SK-N-DZ (cell line): Measurements from ENCODE around the gene CLP1.
"Not testable (repeated sequence)": the region's sequence is repeated elsewhere in the genome, so short reads cannot be mapped to it uniquely, and the experiment has no call there.

Experiments
- DNase-seq: peaks from one replicate; pipeline ENCODE4 v3.0.0-alpha.2; 2015; ENCODE audit warnings: low spot score

The CLP1 gene

GRCh38 chr11:57640068-57640800 lies 17.3 kb upstream of the CLP1 start:
- DNase-seq: no peak

DNA sequence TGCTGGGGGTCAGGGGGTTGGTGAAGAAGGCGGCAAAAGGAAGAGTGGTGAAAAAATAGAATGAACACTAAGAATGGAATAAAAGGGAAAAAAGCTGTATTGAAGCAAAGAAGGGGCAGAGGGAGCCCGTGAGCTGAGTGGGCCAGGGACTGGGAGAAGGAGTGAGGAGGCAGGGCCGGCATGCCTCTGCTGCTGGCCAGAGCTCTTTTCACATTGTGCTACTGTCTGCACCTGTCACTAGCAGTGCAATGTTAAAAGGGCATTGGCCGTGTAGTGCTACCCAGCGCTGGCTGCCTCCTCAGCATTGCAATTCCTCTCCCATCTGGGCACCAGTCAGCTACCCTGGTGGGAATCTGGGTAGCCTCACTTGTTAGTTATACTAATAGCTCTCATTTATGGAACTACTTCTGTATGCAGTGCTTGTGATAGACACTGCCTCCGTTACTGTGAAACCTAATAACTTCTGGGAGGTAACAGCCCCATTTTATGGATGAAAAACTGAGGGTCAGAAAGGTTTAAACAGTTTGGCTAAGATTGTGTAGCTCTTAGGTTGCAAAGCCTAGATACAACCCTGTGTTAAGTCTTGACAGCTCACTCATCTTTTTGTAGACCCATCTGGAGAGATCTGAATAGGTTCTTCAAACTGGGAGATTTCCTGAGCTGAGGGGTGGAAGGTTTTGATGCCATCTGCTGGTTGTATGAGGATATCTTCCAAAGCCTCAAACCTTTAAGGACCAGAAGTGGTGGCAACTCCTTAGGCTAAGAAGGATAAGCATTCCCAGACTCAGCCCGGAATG lies 16.4 kb upstream of the CLP1 start:
- peak; percentile 66 for DNase-seq

DNA sequence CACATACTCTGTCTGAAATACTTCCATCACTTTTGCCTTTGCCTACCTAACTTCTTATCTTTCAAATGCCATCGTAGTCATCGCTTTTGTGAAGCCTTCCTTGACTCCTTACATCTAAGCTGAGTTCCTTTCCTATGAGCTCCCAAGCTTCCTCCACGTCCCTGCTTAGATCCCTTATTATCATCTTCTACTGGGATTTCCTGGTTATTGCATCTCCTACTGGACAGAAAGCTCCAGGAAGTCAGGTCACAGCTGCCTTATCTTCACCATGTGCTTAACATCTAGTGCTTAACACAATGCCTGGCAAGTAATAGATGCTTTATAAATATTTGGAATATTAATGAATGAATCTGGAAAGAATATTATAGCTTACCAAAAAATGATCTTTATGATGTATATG lies 13.8 kb upstream of the CLP1 start:
- DNase-seq: peak; percentile 26

- DNase-seq: peak; percentile 70
Measured at GRCh38 chr11:57644748-57645688, 12.5 kb upstream of the CLP1 start.

DNA sequence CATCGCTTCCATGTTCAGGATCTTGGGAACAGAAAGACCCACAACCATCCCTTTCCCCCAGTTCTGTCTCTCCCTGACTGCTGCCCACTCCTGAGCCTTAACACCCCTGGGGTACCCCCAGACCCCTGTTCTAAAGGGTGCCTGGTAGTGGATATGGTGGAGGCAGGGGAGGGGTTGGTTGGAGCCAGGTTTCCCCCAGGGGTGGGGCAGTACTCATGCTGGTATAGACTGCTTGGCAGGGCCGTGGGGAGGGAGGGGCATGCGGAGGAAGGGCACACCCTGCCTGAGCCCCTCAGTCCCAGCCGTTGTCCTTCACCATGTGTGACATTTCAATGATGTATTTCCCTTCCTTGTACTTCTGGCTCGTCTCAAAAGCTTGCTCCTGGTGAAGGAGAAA lies 11.9 kb upstream of the CLP1 start:
- DNase-seq: peak; percentile 12

DNA sequence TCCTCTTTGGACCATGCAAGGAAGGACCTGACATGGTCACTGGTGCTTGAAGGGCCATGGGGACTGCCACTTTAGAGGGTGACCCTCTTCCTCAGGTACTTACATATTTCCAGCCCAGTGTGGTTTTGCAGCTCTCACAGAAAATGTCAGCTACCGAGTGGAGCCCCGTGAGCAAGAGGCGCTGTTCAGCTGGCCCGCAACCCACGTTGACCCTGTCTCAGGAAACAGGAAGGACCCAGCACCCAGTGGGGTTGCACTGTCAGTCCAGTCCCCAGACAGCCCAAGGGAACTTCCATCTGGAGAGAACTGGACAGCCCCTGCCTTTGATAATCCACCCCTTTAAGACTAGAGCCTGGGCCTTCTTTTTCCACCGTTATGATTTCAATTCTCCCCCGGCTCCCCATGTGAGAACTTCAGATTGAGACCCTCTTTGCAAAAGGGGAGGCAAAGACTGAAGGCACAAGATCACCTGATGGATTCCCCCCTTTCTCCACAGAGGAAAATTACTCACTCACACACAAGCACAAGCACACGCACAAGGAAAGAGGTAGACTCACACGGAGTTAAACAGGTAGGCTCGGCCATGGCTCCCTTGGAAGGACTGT lies 11.3 kb upstream of the CLP1 start:
- peak; percentile 9 for DNase-seq

DNA sequence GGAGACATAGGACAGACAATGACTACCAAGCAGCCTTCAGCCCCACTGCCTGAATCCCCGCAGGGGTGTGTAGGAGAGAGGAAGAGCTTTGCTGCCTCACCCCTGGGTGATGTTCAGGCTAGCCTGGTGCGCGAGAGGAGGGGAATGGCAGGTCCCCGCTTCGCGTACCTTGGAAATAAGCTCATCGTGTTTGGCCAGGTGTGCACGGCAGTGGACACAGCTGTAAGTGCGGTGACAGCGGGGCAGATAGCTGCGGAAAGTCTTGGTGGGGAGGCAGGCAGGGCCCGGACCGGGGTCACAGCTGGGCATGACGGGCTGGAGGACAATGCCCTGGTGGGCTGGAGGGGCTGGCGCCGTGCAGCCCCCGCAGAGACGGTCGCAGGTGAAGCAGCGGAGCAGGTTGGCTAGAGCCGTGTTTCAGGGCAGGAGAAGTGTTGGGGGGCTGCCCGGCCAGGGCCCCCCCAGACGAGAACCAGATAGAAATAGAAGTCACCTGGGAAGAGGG lies 10.7 kb upstream of the CLP1 start:
- DNase-seq: peak; percentile 18

GRCh38 chr11:57647372-57647771 lies 10.2 kb upstream of the CLP1 start:
- peak; percentile 18 for DNase-seq

DNA sequence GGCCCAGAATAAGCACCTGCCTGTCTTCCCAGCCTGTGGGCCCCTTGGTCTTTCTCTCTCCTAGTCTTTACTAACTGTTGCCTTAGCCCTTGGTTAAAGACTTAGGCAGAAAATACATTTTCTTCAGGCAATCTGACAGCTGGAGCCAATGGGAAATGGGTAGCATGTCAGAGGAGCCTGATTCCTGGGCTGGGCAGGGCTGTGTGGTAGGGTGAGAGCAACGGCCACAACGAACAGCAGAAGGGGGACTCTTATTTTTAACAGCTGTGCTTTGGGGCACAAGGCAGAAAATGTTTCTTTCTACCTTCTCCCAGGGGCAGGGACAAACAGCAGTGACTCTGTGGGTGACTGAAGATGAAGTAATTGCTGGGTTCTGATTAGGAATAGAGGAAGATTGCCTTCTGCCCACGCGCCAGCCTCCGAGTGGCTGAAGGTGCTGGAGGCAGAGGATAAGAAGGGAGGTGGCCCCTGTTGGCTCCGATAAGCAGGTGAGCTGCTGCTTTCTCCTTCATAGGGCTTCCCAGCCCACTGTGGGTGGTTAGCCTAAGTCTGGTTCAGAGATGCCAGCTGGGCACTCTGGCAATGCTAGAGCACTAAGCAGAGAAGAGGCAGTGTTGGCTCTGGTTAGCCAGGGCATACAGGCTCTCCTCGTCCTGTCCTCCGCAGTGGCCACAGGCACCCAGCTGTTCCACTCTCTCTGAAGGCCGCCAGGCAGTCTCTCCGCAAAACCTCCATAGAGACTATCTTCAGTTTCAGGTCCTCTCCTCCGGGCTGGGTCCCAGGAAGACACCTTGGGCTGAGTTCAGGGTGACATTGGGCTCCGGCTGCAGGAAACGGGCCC lies 9.4 kb upstream of the CLP1 start:
- peak; percentile 39 for DNase-seq

GRCh38 chr11:57648801-57649735 lies 8.5 kb upstream of the CLP1 start:
- DNase-seq: peak; percentile 49

DNA sequence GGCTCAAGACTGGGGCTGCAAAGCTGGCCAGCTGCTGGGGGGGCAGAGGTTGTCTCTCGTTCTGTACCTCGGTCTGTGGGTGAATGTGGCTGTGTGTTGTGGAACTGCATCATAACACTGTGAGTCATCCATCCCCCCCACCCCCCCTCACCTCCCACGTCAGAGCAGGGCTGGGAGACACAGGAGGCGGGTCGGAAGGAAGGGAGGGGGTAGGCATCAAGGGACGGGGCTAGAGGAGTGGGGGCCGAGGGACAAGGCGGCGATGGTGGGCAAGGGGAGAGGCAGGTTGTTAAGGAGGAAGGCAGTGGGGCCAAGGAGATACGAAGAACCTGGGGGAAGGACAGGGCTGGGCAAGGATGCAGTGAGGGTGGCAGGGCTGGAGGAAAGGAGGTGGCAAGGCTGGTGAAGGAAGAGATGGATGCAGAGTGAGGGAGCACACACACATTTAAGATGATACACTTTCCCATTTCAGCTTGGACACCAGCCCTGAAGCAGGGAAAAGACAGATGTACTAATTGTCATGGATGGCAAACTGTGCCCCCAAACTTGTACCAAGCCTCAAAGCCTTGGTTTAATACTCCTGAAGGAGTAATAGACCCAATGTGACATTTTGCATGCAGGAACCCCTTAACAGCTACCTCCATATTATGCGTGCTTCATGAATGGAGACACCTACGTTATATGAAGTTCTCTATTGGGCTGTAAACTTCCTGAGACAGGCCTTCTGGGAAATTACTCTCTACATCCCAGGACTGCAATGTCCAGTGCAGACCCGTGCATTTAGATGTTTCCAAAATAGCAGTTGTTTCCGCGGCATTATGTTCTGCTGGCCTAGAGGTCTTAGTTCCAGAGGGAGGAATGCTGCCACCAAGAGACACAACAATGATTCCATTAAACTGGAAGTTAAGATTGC lies 7.5 kb upstream of the CLP1 start, which contains the start of gene YPEL4:
Gene YPEL4, minus strand, starts transcription at position 87 of the 913 bp plus-strand sequence. CDS start 2,805 bp downstream, outside the sequence.
- peak; percentile 52 for DNase-seq

DNA sequence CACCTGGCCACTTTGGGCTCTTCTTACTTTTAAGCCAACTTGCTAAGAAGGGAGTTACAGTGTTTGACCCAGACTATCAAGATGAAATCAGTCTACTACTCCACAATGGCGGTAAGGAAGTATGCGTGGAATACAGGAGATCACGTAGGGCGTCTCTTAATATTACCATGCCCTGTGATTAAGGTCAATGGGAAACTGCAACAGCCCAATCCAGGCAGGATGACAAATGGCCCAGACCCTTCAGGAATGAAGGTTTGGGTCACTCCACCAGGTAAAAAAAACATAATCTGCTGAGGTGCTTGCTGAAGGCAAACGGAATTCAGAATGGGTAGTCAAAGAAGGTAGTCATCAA lies 6.8 kb upstream of the CLP1 start:
- peak; percentile 13 for DNase-seq

GRCh38 chr11:57651408-57651807 lies 6.2 kb upstream of the CLP1 start:
- no peak for DNase-seq

- DNase-seq: not testable (repeated sequence)
Measured at GRCh38 chr11:57652230-57652629, 5.3 kb upstream of the CLP1 start.

GRCh38 chr11:57652662-57653061 lies 4.9 kb upstream of the CLP1 start:
- no peak for DNase-seq

- no peak for DNase-seq
Measured at GRCh38 chr11:57653163-57653562, 4.4 kb upstream of the CLP1 start.

DNA sequence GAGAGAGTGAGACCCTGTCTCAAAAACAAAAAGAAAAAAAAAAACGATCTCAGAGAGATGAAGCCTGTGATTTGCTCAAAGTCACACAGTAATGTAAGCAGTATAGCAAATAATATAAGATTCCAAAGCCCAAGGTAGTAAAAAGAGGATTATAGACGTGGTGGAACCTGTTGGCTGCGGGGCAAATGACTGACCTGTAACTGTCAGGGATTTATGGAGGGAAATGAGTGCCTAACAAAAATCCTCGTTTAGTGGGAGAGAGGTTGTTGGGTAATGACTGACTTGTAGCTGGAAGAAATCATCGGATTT lies 723 bp upstream of the CLP1 start:
- no peak for DNase-seq

- no peak for DNase-seq
Measured at GRCh38 chr11:57658023-57658361, 430 bp downstream of the CLP1 start.
